Measurements from ENCODE around the gene TNMD.

TNMD gene

DNA sequence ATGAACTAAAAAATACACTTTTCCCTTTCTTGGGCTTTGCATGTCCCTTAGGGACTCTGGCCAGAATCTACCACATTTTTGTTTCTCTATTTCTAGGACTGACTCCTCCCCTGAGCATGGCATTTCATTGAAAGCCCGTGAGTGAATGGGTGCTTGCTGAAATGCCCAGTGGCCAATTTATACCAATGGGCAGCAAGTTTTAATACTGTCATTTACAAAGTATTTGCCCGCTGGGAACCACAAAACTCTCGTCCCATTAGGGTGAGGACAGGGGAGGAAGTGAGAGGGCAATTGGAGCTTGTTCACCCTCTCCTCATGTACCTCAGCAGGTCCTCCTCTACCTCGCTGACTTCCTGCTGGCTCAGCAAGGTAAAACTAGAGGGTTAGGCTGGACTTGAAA is 60.4 kb downstream of the TNMD start:
- DNase-seq = no peak

GRCh38 chrX:100647095-100647494 is 62.4 kb downstream of the TNMD start:
- DNase-seq = no peak

DNA sequence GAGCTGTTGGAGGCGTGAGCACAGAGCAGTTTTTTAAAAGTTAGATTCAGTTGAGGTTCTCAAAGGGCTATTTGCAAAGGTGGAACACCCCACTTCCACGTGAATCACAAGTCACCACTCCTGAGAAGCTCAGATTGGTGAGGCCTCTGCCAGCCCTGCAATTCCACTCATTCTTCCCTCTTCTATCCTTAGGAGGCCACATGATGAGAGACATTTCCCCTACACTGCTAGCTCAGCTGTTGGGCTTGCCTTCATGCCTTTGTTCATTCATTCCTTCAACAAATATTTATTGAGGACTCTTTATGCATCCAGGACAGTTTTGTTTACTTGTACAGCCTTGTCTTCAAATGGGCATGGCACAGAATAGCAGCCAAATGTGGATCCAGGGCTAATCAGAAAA is 63.0 kb downstream of the TNMD start:
- DNase-seq = no peak

- no peak for DNase-seq
Measured at GRCh38 chrX:100648458-100649417, 64.0 kb downstream of the TNMD start.
